ENCODE measurements around the gene CCAR1.
"Not testable (repeated sequence)": the region's sequence is repeated elsewhere in the genome, so short reads cannot be mapped to it uniquely, and the experiment has no call there.

The CCAR1 gene

DNA sequence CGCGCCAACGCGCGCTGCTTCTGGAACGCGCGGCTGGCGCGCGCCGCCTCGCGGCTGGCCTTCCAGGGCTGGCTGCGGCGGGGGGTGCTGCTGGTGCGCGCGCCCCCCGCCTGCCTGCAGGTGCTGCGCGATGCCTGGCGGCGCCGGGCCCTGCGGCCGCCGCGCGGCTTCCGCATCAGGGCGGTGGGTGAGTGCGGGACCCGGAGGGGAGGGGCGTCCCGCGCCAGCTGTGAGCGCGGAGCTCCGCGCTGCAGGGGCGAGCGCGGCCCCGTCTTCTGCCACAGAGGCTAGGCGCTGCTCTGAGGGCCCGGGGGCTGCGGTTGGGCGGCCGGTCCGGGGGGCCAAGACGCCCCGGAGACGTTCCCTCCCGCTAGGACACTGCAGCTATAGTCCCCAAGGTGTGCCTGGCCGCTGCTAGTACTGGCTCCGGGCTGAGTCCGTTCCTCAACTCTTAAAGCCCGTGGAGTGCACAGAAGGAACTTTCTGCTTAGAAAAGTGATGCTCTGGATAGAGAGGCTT, 107.1 kb downstream of the CCAR1 start:
- not testable (repeated sequence) for DNase-seq

DNA sequence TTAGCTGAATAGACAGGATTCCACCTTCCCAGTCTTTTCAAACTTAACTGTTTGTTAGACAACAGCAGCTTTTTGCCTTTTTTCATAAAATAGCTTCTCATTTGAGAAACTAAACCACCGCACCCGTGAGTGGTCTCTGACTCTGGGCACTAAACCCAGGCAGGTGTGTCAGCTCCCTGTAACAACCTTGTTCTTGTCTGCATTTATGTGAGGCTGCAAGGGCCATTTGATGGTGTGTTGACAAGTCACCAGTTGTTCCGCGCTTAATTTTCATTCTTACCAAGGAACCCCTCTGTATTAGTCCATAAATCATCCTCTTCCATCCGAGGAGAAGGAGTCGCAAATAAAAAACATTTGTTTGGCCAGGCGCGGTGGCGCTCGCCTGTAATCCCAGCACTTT, 107.8 kb downstream of the CCAR1 start:
- no peak for DNase-seq

DNA sequence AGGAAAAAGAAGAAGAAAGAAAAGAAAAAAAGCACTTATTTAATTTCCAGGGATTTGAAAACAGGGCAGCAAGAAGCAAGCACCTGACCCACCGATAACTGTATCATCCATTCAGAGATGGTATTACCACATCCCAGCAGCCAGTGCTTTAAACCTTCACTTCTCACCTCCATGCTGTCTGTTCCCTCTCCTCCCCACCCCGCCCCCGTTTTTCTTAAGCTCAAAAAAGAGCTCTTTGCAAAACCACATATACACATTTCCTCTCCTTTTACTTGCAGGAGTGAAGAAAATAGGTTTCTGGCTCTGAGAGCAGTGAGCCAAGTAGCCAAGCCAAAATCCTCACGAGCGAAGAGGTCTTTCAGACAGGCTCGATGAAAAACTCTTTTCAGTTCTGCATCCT, 108.5 kb downstream of the CCAR1 start:
- DNase-seq: no peak

GRCh38 chr10:68829952-68830351, 108.9 kb downstream of the CCAR1 start:
- no peak for DNase-seq

DNA sequence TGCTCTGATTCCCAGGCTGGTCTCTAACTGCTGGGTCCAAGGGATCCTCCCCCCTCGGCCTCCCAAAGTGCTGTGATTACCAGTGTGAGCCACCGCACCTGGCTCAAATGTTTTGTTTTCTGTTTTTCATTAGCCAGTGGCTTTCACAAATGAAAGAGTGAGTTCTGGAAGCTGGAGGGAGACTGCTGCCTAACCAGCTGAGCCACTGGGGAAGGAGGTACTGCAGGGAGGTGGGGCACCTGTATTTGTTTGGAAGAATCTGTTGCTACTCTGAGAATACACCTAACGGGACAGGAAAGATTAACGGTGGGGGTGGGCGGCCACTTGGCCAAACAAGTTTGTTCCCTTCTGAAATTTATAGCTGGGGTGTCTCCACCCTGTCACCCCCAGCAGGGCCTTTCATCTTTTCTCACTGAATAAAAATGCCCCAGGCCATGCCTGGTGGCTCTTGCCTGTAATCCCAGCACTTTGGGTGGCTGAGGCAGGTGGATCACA, 111.0 kb downstream of the CCAR1 start:
- no peak for DNase-seq

DNA sequence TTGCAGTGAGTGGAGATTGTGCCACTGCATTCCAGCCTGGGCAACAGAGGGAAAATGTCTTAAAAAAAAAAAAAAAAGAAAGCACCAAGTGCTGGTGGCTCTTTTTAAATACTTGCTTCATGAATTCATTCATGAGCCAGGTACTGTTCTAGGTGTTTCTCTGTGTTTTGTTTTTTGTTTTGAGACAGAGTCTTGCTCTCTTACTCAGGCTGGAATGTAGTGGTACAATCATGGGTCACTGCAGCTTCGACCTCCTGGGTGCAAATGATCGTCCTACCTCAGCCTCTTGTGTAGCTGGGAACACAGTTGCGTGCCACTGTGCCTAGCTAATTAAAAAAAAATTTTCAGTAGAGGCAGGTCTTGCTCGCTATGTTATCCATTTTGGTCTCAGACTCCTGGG, 111.6 kb downstream of the CCAR1 start:
- no peak for DNase-seq

DNA sequence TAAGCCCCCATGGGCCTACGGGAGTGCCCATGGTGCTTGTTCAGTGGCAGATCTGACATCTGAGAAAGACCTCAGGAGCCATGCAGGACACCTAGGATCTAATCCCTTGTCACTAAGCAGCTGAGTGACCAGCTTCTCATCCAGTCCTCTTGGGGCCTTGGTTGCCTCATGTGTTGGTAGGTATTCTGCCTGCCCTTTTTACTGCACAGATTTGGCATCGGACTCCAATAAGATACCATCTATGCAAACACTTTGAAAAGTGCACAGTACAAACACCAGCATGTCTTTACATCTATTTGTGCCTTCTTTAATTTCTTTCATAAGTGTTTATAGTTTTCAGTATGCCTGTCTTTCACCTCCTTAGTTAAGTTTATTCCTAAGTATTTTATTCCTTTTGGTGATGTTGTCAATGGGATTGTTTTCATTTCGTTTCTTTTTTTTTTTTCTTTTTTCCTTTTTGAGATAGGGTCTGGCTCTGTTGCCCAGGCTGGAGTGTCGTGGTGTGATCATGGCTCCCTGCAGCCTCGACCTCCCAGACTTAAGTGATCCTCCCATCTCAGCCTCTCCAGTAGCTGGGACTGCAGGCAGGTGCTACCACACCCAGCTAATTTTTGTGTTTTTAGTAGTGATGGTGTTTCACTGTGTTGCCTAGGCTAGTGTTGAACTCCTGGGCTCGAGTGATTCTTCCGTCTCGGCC, 116.7 kb downstream of the CCAR1 start:
- no peak for DNase-seq

DNA sequence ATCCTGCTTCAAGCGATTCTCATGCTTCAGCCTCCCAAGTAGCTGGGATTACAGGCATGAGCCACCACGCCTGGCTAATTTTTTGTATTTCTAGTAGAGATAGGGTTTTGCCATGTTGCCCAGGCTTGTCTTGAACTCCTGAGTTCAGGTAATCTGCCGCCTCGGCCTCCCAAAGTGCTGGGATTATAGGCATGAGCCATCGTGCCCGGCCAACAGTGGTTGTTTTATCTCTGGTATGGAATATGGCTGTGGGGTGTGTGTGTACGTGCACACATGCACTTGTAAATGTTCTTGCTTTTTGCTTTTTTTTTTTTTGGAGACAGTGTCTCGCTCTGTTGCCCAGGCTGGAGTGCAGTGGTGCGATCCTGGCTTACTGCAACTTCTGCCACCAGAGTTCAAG, 119.6 kb downstream of the CCAR1 start:
- DNase-seq: not testable (repeated sequence)

Measured in inflammatory macrophage treated with lipopolysaccharide for 4 hours (primary cell).